CD4-positive, alpha-beta T cell treated with Interleukin-21 for 1 hour (primary cell): ENCODE results near the gene AFMID.
A peak's percentile ranks its signal among the peaks of the same experiment; 100 is the strongest.
"Not testable (repeated sequence)": the region's sequence is repeated elsewhere in the genome, so short reads cannot be mapped to it uniquely, and the experiment has no call there.

Experiments used
- DNase-seq: peaks from one replicate; pipeline ENCODE4 v3.0.0-alpha.2; 2020

AFMID gene

DNA sequence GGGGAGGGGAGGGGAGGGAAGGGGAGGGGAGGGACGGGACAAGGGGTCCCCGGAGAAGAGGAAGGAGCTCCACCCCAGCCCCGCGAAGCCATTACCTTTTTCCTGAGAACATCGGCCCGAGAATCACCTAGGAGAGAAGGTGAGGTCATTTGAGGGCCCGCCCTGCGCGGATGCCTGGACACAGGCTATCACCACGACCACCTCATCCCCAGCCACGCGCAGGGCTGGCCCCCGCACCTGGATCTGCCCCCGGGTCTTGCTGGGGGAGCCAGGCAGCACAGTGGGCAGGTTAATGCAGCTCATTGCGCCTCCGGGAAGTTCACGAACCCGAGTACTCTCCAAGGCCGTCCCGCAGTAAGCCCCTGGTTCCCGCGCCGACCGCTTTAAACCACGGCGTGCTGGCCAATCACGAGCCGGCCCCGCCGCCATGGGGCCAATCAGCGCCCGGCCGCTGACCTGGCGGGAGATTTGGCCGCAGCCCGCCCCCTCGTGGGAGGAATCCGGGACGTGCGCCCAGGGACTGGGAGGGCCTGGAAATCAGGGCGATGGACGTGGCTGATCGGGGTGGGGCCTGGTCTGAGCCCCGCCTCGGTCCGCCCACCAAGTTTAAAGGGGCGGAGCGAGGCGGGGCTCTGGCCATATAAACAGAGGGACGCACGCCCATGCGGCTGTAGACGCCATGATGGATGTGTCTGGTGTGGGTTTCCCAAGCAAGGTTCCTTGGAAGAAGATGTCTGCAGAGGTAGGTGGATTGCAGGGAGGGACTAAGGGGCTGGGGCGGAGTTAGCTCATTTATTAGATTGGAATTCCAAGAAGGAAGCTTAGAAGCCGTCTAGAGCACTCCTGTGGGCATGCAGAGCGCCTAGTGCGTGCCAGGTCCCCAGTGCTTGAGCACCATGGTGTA lies at the start of gene AFMID, which contains the start of gene TK1:
TSS of gene AFMID (plus strand) at position 671 of the 904 bp plus-strand sequence. CDS start at position 680, 9 bp downstream.
TSS of gene TK1 (minus strand) at position 361 of the 904 bp plus-strand sequence. CDS start at position 303, 58 bp downstream.
- DNase-seq: peak; percentile 89

- DNase-seq: no peak
Measured at GRCh38 chr17:78137392-78138203, 49.6 kb upstream of the AFMID start.

DNA sequence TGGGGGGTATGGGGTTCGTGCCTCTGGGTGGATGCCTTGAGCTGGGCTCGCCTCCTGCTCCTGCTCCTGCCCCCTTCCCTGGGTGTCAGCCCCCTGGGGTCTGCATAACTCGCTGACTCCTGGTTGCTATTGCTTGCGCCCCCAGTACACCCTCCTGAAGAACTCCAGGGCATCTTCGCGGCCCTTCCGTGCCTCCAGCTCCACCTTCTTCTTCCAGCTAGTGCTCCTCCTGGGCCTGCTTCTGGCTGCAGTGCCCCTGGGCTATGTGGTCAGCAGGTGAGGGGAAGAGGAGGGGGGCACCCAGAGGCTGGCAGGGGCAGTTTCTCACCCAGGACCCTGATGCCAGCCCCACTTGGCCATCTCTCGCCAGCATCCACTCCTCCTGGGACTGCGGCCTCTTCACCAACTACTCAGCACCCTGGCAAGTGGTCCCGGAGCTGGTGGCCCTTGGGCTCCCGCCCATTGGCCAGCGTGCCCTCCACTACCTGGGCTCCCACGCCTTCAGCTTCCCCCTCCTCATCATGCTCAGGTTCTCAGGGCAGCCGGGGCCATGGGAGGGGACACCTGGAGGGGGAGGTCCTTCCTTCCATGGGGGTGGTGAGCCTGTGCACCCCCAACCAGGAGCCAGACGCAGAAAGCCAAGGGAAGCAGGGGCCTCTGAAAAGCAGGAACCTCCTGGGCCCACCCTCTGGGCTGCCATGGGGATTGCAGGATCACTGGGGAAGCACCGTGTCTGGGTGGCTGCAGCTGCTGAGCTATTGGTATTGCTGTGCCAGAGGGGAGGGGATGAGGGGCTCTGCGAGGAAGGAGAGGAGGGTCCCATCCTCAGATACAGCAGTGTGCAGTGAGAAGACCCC lies 48.7 kb upstream of the AFMID start:
- DNase-seq: no peak

DNA sequence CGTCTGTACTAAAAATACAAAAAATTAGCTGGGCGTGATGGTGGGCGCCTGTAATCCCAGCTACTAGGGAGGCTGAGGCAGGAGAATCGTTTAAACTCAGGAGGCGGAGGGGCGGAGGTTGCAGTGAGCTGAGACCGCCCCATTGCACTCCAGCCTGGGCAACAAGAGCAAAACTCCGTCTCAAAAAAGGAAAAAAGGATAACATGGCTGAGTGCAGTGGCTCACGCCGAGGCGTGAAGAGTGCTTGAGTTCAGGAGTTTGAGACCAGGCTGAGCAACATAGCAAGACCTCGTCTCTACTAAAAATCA lies 47.3 kb upstream of the AFMID start:
- DNase-seq: not testable (repeated sequence)

- peak; percentile 97 for DNase-seq
Measured at GRCh38 chr17:78140169-78141051, 46.8 kb upstream of the AFMID start.

- no peak for DNase-seq
Measured at GRCh38 chr17:78141437-78142118, 45.6 kb upstream of the AFMID start.

DNA sequence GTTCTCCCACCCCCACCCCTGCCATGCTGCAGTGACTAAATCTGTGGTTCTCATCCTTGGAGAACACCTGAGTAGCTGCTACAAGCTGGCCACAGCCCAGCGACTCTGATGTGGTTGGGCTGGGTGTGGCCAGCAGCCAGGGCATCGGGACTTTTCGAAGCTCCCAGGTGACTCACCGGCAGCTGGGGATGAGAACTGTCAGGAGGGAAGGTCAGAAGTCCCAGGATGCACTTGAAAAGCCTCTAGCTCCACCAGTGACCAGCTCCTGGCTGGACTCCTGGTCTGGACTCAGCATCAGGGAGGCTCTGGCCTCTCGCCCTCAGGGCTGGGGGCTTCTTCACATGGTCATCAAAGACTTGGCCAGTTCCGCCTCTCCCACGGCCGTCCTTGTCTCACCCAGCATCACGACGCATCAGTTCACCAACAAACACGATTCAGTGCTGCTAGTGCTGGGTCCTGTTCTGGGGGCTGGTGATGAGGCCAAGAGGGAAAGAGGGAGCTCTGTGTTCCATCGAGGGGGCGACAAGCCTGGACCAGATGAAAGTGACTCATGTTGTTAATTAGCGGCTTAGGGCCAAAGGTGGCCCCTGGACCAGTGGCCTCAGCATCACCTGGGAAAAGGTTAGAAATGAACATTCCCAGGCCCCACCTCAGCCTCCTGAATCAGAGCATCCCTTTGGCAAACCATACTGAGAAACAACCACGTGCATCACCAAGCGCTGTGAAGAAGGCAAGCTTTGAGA lies 44.9 kb upstream of the AFMID start:
- no peak for DNase-seq

GRCh38 chr17:78143214-78144146 lies 43.7 kb upstream of the AFMID start:
- DNase-seq: no peak

DNA sequence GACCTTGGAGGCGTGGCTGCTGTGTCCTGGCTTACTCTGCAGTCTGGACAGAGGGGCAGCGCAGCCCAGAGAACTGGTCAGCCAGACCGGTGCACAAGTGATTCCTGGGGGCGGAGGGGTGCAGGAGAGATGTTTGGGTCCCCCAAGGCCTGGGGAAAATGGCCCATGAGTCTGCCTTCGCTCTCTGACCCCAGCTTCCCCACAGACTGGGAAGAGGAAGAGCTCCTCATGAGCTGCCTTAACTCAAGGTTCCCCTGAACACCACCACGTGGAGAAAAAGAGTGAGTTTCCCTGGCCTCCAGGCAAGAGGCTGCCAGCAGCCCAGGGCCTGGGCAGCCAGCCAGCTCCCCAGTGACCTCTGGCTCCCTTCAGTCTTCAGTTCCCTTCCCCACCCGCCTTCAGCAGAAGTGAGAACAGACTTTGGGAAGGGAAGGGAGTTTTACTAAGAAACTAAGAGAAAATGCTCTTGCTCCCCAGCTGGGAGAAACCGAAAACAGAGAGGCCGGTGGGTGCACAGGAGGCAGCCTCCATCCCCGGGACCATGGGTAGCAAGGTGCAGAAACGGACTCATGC lies 42.9 kb upstream of the AFMID start:
- peak; percentile 33 for DNase-seq

DNA sequence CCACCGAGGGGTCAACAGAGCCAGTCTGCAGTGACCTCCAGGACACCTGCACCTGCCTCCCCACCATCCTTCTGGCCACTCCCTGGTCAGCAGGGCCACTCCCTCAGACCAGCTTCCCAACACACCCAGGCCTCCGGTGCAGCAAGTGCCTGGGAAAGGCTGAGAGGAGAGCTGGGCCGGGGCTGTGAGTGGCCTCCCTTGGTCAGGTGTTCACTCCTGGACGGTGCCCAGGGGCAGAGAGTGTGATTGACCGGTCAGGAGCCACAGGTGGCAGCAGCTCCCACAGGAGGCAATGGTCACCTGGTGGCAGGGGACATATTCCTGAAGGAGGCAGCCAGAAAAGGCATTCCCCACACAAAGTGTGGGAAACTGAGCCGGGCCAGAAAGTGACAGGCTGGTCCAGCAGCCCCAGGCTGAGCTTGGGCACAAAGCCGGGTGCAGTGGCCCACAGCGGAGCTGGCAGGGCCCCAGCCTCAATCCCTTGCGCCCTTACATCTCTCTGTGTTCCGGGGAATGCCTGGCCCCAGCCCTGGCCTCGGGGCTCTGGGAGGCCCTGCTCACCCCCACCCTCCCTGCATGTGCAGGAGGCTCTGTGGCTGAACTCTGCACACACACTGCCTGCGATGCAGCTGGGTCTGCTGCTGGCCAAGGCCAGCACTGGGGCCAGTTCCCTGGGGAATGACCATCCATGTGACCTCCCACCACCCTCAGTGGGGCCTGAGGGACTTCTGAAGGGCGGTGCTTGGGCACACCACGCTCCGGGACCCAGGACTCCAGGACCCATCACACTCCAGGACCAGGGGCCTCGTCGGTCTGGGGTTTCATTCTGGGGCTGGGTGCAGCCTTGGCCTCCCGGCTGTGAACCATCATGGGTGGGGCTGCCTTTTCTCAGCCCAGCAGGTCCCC lies 42.2 kb upstream of the AFMID start:
- DNase-seq: no peak

DNA sequence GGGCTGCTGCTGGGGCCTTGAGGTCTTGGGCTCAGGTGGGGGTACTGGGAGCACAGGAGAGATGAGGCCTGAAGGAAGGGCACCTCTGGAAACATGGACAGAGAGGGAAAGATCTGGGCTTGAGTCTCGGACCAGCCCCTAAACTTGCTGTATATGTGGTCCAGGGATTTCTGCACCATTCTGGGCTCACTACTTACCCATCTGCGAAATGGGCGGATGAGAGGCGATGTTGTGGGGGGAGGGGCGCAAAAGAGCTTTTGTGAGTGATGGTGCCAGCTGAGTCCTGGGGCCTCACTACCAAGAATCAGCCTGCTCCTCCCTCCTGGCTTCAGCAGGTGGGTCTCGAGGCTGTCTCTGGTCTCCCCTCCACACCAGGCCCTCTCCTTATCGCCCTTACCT lies 40.7 kb upstream of the AFMID start:
- DNase-seq: no peak

DNA sequence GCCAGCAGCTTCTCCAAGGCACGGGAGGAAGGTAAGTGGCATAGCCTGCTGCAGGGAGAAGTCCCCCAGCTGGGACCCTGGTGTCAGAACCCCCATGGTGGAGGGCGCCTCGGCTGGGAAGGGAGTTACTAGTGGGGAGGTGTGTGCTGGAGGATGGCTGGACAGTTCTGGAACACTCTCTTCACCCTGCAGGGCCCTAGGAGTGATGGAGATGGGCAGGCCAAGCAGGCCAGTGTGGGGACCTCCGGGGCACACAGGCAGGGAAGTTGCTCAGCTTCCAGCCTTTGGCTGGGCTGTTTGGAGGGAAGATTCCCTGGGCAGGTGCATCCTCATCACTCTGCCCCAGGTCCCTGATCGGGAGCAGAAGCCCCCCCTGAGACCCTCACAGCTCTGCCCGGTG lies 40.3 kb upstream of the AFMID start:
- no peak for DNase-seq

DNA sequence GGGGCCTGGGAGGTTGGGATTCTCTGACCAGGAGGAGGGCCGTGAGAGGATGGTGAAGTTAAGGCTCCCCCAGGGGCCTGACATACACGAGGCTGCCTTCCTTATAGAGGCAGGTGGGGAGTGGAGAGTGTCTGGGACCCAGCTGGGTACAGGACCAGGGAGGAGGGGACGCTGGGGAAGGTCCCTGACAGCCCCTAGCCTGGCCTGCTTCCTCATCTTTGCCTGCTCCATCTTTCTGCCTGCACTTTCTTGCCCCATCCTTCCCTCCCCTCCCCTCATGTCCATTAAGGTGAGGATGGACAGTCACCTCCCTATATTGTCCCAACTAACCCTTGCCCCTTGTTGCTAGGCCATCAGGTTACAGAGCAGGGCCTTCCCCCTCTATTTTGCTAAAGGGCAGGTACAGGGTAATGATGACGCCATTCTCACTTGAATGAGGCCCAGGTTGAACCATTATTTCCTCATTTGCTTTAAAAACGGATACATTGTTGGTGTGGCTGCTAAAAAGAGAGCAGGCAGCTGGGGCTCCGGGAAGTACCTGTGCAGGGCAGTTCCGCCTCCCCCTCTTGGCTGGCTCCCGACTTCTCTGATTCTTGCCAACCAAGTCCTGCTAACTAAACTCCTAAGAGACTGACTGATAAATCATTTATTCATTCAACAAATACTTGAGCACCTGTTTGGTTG lies 39.7 kb upstream of the AFMID start:
- no peak for DNase-seq

- DNase-seq: no peak
Measured at GRCh38 chr17:78148286-78149016, 38.7 kb upstream of the AFMID start.

DNA sequence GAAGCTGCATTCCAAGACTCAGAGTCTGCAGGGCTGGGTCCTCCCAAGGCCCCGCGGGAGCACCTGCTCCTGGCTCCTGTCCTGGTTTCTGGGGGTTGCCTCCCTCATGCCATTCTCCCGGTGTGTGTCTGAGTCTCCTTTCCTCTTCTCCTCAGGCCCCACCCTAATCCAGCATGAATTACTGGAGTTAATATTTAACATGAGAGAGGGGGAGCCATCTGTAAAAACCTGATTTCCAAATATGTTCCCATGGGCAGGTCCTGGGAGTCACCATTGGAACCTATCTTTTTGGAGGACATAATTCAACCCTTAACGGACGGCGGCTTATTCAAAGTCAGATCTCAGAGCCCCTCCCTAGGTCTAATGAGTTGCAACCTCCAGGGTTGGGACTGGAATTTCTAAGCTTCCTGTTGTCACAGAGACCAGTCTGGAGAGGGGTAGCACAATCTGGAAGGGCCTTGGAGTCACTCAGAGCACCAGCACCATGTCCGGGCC lies 35.6 kb upstream of the AFMID start:
- DNase-seq: no peak
